Duodenal mucosa (tissue), 2 donors: ENCODE measurements around the gene DCAF5.
A peak's percentile ranks its signal among the peaks of the same experiment; 100 is the strongest.

Experiments
- H3K27ac ChIP-seq: one replicate; pipeline ENCODE4 v1.7.0; 2013; ENCODE audit warnings: low read depth, low read length
- H3K27me3 ChIP-seq, 2 donors: one replicate each; pipeline ENCODE4 v1.7.0; 2013; ENCODE audit warnings: low read length in 2 of 2, control low read depth in 1 of 2; ENCODE audit not compliant: insufficient read depth in 2 of 2, control insufficient read depth in 1 of 2
- H3K36me3 ChIP-seq, 2 donors: one replicate each; pipeline ENCODE4 v1.7.0; 2013; ENCODE audit warnings: low read length in 2 of 2, control low read depth in 1 of 2; ENCODE audit not compliant: insufficient read depth in 2 of 2, control insufficient read depth in 1 of 2
- H3K4me1 ChIP-seq, 2 donors: one replicate each; pipeline ENCODE4 v1.7.0; 2013; ENCODE audit warnings: low read length in 2 of 2, control low read depth in 1 of 2; ENCODE audit not compliant: insufficient read depth in 2 of 2, control insufficient read depth in 1 of 2
- H3K4me3 ChIP-seq, 2 donors: one replicate each; pipeline ENCODE4 v1.7.0; 2013; ENCODE audit warnings: low read length in 2 of 2, low read depth in 1 of 2
- H3K9ac ChIP-seq, 2 donors: one replicate each; pipeline ENCODE4 v1.7.0; 2013; ENCODE audit warnings: low read length in 2 of 2, low read depth in 1 of 2
- H3K9me3 ChIP-seq, 2 donors: one replicate each; pipeline ENCODE4 v1.7.0; 2013; ENCODE audit warnings: low read length in 2 of 2, control low read depth in 1 of 2; ENCODE audit not compliant: control insufficient read depth in 1 of 2

DCAF5 gene

GRCh38 chr14:69059658-69060623 lies 93.0 kb downstream of the DCAF5 start:
- Histone ChIP-seq H3K4me3 (no peak overlapping the region), H3K27me3 (no peaks in the 10 kb centered on the region), H3K4me1 (no peaks in the 10 kb centered on the region), H3K9me3 (no peaks in the 10 kb centered on the region), H3K36me3 (peaks cover 20 to 69% of the 10 kb centered on the region in 2 donors), H3K9ac (no peak overlapping the region), H3K27ac (no peak overlapping the region)

- no peak overlapping the region for H3K4me3 ChIP-seq
- H3K36me3 ChIP-seq: peaks cover 28 to 64% of the 10 kb centered on the region in 2 donors
- H3K27ac ChIP-seq: no peak overlapping the region
- H3K9me3 ChIP-seq: no peaks in the 10 kb centered on the region
- H3K4me1 ChIP-seq: peaks cover 0 to 7% of the 10 kb centered on the region in 2 donors
- H3K9ac ChIP-seq: no peak overlapping the region
- no peaks in the 10 kb centered on the region for H3K27me3 ChIP-seq
Measured at GRCh38 chr14:69055999-69056788, 96.7 kb downstream of the DCAF5 start.

- no peak overlapping the region for H3K4me3 ChIP-seq
- no peak overlapping the region for H3K9ac ChIP-seq
- no peaks in the 10 kb centered on the region for H3K27me3 ChIP-seq
- H3K9me3 ChIP-seq: no peaks in the 10 kb centered on the region
- no peak overlapping the region for H3K27ac ChIP-seq
- H3K36me3 ChIP-seq: peaks cover 28 to 57% of the 10 kb centered on the region in 2 donors
- H3K4me1 ChIP-seq: peaks cover 8 to 17% of the 10 kb centered on the region in 2 donors
Measured at GRCh38 chr14:69055125-69055524, 97.8 kb downstream of the DCAF5 start.

GRCh38 chr14:69054030-69054429 lies 98.9 kb downstream of the DCAF5 start:
- H3K9me3 ChIP-seq: no peaks in the 10 kb centered on the region
- H3K36me3 ChIP-seq: peaks cover 26 to 50% of the 10 kb centered on the region in 2 donors
- H3K27ac ChIP-seq: no peak overlapping the region
- no peak overlapping the region for H3K4me3 ChIP-seq
- H3K27me3 ChIP-seq: no peaks in the 10 kb centered on the region
- no peak overlapping the region for H3K9ac ChIP-seq
- H3K4me1 ChIP-seq: peaks cover 15 to 26% of the 10 kb centered on the region in 2 donors

- Histone ChIP-seq H3K27me3 (no peaks in the 10 kb centered on the region), H3K9me3 (no peaks in the 10 kb centered on the region), H3K4me1 (peaks cover 15 to 26% of the 10 kb centered on the region in 2 donors), H3K27ac (no peak overlapping the region), H3K9ac (no peak overlapping the region), H3K4me3 (no peak overlapping the region), H3K36me3 (peaks cover 19 to 40% of the 10 kb centered on the region in 2 donors)
Measured at GRCh38 chr14:69052181-69052601, 100.7 kb downstream of the DCAF5 start.

- H3K9me3 ChIP-seq: no peaks in the 10 kb centered on the region
- no peak overlapping the region for H3K9ac ChIP-seq
- no peak overlapping the region for H3K4me3 ChIP-seq
- no peaks in the 10 kb centered on the region for H3K27me3 ChIP-seq
- peaks cover 18 to 23% of the 10 kb centered on the region in 2 donors for H3K36me3 ChIP-seq
- H3K4me1 ChIP-seq: peaks cover 22 to 37% of the 10 kb centered on the region in 2 donors
- H3K27ac ChIP-seq: no peak overlapping the region
Measured at GRCh38 chr14:69050240-69051184, 102.4 kb downstream of the DCAF5 start.

- Histone ChIP-seq H3K27me3 (no peaks in the 10 kb centered on the region), H3K4me3 (no peak overlapping the region), H3K4me1 (peaks cover 22 to 39% of the 10 kb centered on the region in 2 donors), H3K9ac (no peak overlapping the region), H3K36me3 (peaks cover 13 to 15% of the 10 kb centered on the region in 2 donors), H3K27ac (peak overlapping the region; percentile 15), H3K9me3 (no peaks in the 10 kb centered on the region)
Measured at GRCh38 chr14:69049675-69050074, 103.2 kb downstream of the DCAF5 start.

- Histone ChIP-seq H3K36me3 (peaks cover 4% of the 10 kb centered on the region in 2 donors), H3K9me3 (no peaks in the 10 kb centered on the region), H3K27me3 (no peaks in the 10 kb centered on the region), H3K27ac (no peak overlapping the region), H3K4me3 (no peak overlapping the region), H3K4me1 (peaks cover 28 to 50% of the 10 kb centered on the region in 2 donors), H3K9ac (no peak overlapping the region)
Measured at GRCh38 chr14:69048456-69048855, 104.5 kb downstream of the DCAF5 start.

GRCh38 chr14:69047255-69047654 lies 105.7 kb downstream of the DCAF5 start:
- no peaks in the 10 kb centered on the region for H3K27me3 ChIP-seq
- no peak overlapping the region for H3K9ac ChIP-seq
- H3K36me3 ChIP-seq: no peaks in the 10 kb centered on the region
- no peak overlapping the region for H3K4me3 ChIP-seq
- H3K9me3 ChIP-seq: no peaks in the 10 kb centered on the region
- peaks cover 38 to 62% of the 10 kb centered on the region in 2 donors for H3K4me1 ChIP-seq
- H3K27ac ChIP-seq: no peak overlapping the region
